GM23338 (cell line): ENCODE data around the gene SYNDIG1. TPM values are rescaled to one million over a fixed set of nuclear protein-coding genes. Genes with fewer than 3 reads are reported as not detected.

Source experiments
- ATAC-seq: fragments of 200-7000 bp; cut with Tn5 transposase; 3 replicates; pipeline ENCODE4 v1.9.1; 2020
- DNase-seq: peaks from one replicate; pipeline ENCODE4 v3.0.0-alpha.2; 2015; ENCODE audit warnings: low spot score
- H2AFZ ChIP-seq: fragments of 200-600 bp; sonication (generic); 2 replicates; pipeline ENCODE4 v1.8.0; 2016; ENCODE audit warnings: antibody characterized with exemption, mild to moderate bottlenecking, moderate library complexity
- H3F3A ChIP-seq: fragments of 200-600 bp; sonication (generic); replicated peaks from 2 replicates; pipeline ENCODE4 v1.8.0; 2017; ENCODE audit warnings: antibody characterized with exemption, mixed run types, low read depth
- H3K27ac ChIP-seq: fragments of 200-600 bp; sonication (generic); 2 replicates; pipeline ENCODE4 v1.6.1; 2016; ENCODE audit warnings: low read depth
- H3K27me3 ChIP-seq: fragments of 200-600 bp; sonication (generic); 2 replicates; pipeline ENCODE4 v1.8.0; 2016; ENCODE audit warnings: mild to moderate bottlenecking, mixed run types, moderate library complexity; ENCODE audit not compliant: insufficient read depth
- H3K36me3 ChIP-seq: fragments of 200-600 bp; sonication (generic); 2 replicates; pipeline ENCODE4 v1.8.0; 2016; ENCODE audit warnings: mild to moderate bottlenecking; ENCODE audit not compliant: insufficient read depth
- H3K4me1 ChIP-seq: fragments of 200-600 bp; sonication (generic); 2 replicates; pipeline ENCODE4 v1.8.0; 2016; ENCODE audit warnings: mild to moderate bottlenecking, moderate library complexity; ENCODE audit not compliant: insufficient read depth
- H3K4me2 ChIP-seq: fragments of 200-600 bp; sonication (generic); 2 replicates; pipeline ENCODE4 v1.7.1; 2017; ENCODE audit warnings: mixed run types
- H3K4me3 ChIP-seq: fragments of 200-600 bp; sonication (generic); 2 replicates; pipeline ENCODE4 v1.6.1; 2016; ENCODE audit warnings: mixed run types
- H3K79me2 ChIP-seq: fragments of 200-600 bp; sonication (generic); replicated peaks from 2 replicates; pipeline ENCODE4 v1.8.0; 2017; ENCODE audit warnings: mild to moderate bottlenecking; ENCODE audit not compliant: insufficient read depth
- H3K9me2 ChIP-seq: fragments of 200-600 bp; sonication (generic); 2 replicates; pipeline ENCODE4 v1.8.0; 2017; ENCODE audit not compliant: insufficient read depth
- H4K20me1 ChIP-seq: fragments of 200-600 bp; sonication (generic); replicated peaks from 2 replicates; pipeline ENCODE4 v1.8.0; 2017; ENCODE audit warnings: mild to moderate bottlenecking; ENCODE audit not compliant: insufficient read depth
- H3K27ac Mint-ChIP-seq: 2 replicates; pipeline ENCODE4 v1.8.0; 2020; ENCODE audit warnings: inconsistent platforms, mild to moderate bottlenecking, moderate library complexity, mixed read lengths
- H3K27me3 Mint-ChIP-seq: 3 replicates; pipeline ENCODE4 v1.8.0; 2022; ENCODE audit warnings: low read depth, mild to moderate bottlenecking, moderate library complexity, mixed read lengths, inconsistent platforms; ENCODE audit not compliant: insufficient read depth, poor library complexity
- H3K36me3 Mint-ChIP-seq: 3 replicates; pipeline ENCODE4 v1.8.0; 2021; ENCODE audit warnings: low read depth, mild to moderate bottlenecking, inconsistent platforms, moderate library complexity, mixed read lengths
- H3K4me1 Mint-ChIP-seq: 3 replicates; pipeline ENCODE4 v1.8.0; 2020; ENCODE audit warnings: mild to moderate bottlenecking, inconsistent platforms, mixed read lengths
- H3K4me3 Mint-ChIP-seq: 3 replicates; pipeline ENCODE4 v1.8.0; 2021; ENCODE audit warnings: moderate library complexity, mild to moderate bottlenecking, inconsistent platforms, mixed read lengths
- H3K9me3 Mint-ChIP-seq: 3 replicates; pipeline ENCODE4 v1.8.0; 2020; ENCODE audit warnings: moderate library complexity, mild to moderate bottlenecking, inconsistent platforms, mixed read lengths
- CREB1 ChIP-seq: fragments of 250-450 bp; sonication (Bioruptor Pico); IDR thresholded peaks from 2 replicates; pipeline ENCODE4 v1.5.0; 2020; ENCODE audit warnings: low read depth, mild to moderate bottlenecking, moderate library complexity
- CTCF ChIP-seq, 2 experiments: fragments of 200-600 bp in 1 of 2; sonication (generic) in 1 of 2; conservative IDR thresholded peaks; 2 replicates each; pipeline versions ENCODE4 v1.5.1 to v1.6.1; 2016 to 2017; ENCODE audit warnings: antibody characterized with exemption in 2 of 2, low read depth in 2 of 2, mild to moderate bottlenecking in 2 of 2, moderate library complexity in 1 of 2
- ETS1 ChIP-seq: IDR thresholded peaks from 2 replicates; pipeline ENCODE4 v1.6.1; 2016; ENCODE audit warnings: antibody characterized with exemption
- EZH2 ChIP-seq: fragments of 200-600 bp; sonication (generic); IDR thresholded peaks from one replicate; pipeline ENCODE4 v1.8.0; 2017; ENCODE audit warnings: antibody characterized with exemption, mild to moderate bottlenecking, low read depth; ENCODE audit not compliant: unreplicated experiment
- EZH2phosphoT487 ChIP-seq: fragments of 200-600 bp; sonication (generic); IDR thresholded peaks from one replicate; pipeline ENCODE4 v1.8.1; 2018; ENCODE audit warnings: antibody characterized with exemption; ENCODE audit not compliant: unreplicated experiment
- JUNB ChIP-seq: IDR thresholded peaks from one replicate; pipeline ENCODE4 v1.6.1; 2016; ENCODE audit warnings: antibody characterized with exemption; ENCODE audit not compliant: unreplicated experiment
- NANOG ChIP-seq: IDR thresholded peaks from 2 replicates; pipeline ENCODE4 v1.6.1; 2016; ENCODE audit warnings: antibody characterized with exemption, borderline replicate concordance
- POLR2AphosphoS5 ChIP-seq: IDR thresholded peaks from 2 replicates; pipeline ENCODE4 v1.6.1; 2016; ENCODE audit warnings: antibody characterized with exemption, low read depth
- REST ChIP-seq: IDR thresholded peaks from one replicate; pipeline ENCODE4 v1.6.1; 2018; ENCODE audit warnings: antibody characterized with exemption; ENCODE audit not compliant: unreplicated experiment
- STAT1 ChIP-seq: IDR thresholded peaks from one replicate; pipeline ENCODE4 v1.6.1; 2016; ENCODE audit warnings: antibody characterized with exemption; ENCODE audit not compliant: unreplicated experiment
- ZNF114 ChIP-seq: fragments of 250-450 bp; sonication (Bioruptor Pico); IDR thresholded peaks from 2 replicates; pipeline ENCODE4 v1.5.0; 2020; ENCODE audit warnings: mild to moderate bottlenecking, moderate library complexity
- ZNF331 ChIP-seq: fragments of 250-450 bp; sonication (Bioruptor Pico); IDR thresholded peaks from 2 replicates; pipeline ENCODE4 v1.5.0; 2020; ENCODE audit warnings: low read depth, mild to moderate bottlenecking, moderate library complexity
- ZNF462 ChIP-seq: fragments of 250-450 bp; sonication (Bioruptor Pico); IDR thresholded peaks from 2 replicates; pipeline ENCODE4 v1.5.0; 2020; ENCODE audit warnings: mild to moderate bottlenecking, moderate library complexity
- polyA plus RNA-seq: library from polyadenylated mRNA; unstranded; fragments of >200 nt; fragmentation: Nextera tagmentation; extraction: Ambion mirVana; gene quantifications from 2 replicates; pipeline ENCODE4 v1.2.1, GENCODE V29; 2016
- total RNA-seq: library from RNA; depleted of rRNA; stranded (reverse); fragments of >200 nt; shearing (Covaris generic); gene quantifications from 2 replicates; pipeline ENCODE4 v1.2.3, GENCODE V29; 2014

Gene SYNDIG1
- total and polyA plus RNA-seq, 2 experiments from 2014 or later = 2.8 to 4.8 TPM

GRCh38 chr20:24502661-24503060 lies 33.2 kb downstream of the SYNDIG1 start:
- TF ChIP-seq ZNF462 (CRISPR knock-in tag) (no peak), NANOG (no peak), EZH2 (no peak), POLR2AphosphoS5 (no peak), JUNB (no peak), CREB1 (CRISPR knock-in tag) (no peak), ETS1 (no peak), CTCF (conservative IDR thresholded peaks at IDR 0.05; ENCODE audit: low read depth in 2 of 2) (no peak), EZH2phosphoT487 (no peak), STAT1 (no peak), REST (no peak), ZNF331 (CRISPR knock-in tag) (no peak), ZNF114 (CRISPR knock-in tag) (no peak)
- Histone ChIP-seq H3K79me2 (no peaks in the 10 kb centered on the region), H3K4me3 (no peak overlapping the region), H3K27me3 (no peaks in the 10 kb centered on the region), H3K9me2 (no peaks in the 10 kb centered on the region), H2AFZ (no peak overlapping the region), H4K20me1 (no peaks in the 10 kb centered on the region), H3F3A (no peaks in the 10 kb centered on the region), H3K36me3 (no peaks in the 10 kb centered on the region), H3K27ac (no peak overlapping the region), H3K4me2 (no peak overlapping the region), H3K4me1 (no peaks in the 10 kb centered on the region)
- no peaks in the 10 kb centered on the region; the same call in 2 of the 3 replicates for H3K36me3 Mint-ChIP-seq
- no peak overlapping the region for H3K27ac Mint-ChIP-seq
- H3K4me3 Mint-ChIP-seq = no peak overlapping the region
- H3K9me3 Mint-ChIP-seq = no peaks in the 10 kb centered on the region; the same call in 2 of the 3 replicates
- ATAC-seq = no peak
- peaks cover 8% of the 10 kb centered on the region for H3K27me3 Mint-ChIP-seq
- no peak for DNase-seq
- H3K4me1 Mint-ChIP-seq = peaks cover 6% of the 10 kb centered on the region; the same call in 2 of the 3 replicates
